ENCODE results near the gene NRG3.

NRG3 gene

GRCh38 chr10:81874875-81875466 lies at the start of gene NRG3:
TSS of gene NRG3 (plus strand) at chr10:81875194.
- in situ Hi-C loops (cut with HindIII; ENCODE audit: low sequenced_read_pairs), result no loop called here

DNA sequence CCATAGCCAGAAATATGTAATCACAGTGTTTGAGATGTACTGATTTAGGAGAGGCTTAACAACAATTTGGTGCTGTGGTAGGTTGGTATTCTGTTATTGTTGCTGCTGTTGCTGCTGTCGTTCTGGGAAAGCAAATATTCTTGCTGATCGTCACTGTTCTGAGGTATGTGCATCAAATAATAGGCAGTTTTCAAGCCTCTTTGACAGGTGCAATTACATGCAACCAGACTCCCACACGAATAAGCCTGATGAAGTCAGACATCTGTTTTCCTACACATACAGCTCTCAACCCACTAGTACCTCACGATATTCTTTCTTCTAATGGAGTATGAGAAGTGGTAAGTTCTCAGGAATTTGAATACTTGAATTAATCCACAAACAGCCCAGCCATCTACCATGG lies 46.7 kb upstream of the NRG3 start:
- in situ Hi-C loops (cut with HindIII; ENCODE audit: low sequenced_read_pairs), result no loop called here

GRCh38 chr10:81831060-81831459 lies 43.9 kb upstream of the NRG3 start:
- in situ Hi-C loops (cut with HindIII; ENCODE audit: low sequenced_read_pairs), result no loop called here

DNA sequence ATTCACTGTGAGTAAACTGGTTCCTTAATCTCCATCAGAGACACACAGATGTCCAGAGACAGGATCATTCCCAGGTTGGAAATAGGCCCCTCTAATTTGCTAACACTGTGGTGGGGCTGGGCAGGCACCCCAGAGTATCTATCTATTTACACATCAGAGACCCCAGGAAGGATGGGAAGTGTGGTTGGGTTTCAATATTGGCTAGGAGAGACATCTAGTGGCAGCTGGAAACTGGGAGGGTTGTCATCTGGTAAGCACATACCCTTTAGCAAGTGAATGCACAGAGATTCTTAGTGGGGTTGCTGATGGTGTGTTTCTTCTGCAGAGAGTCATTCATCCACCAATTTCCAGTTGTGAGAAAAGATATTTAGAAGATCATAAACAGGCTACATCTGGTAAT lies 36.0 kb upstream of the NRG3 start:
- in situ Hi-C loops (cut with HindIII; ENCODE audit: low sequenced_read_pairs), result no loop called here

DNA sequence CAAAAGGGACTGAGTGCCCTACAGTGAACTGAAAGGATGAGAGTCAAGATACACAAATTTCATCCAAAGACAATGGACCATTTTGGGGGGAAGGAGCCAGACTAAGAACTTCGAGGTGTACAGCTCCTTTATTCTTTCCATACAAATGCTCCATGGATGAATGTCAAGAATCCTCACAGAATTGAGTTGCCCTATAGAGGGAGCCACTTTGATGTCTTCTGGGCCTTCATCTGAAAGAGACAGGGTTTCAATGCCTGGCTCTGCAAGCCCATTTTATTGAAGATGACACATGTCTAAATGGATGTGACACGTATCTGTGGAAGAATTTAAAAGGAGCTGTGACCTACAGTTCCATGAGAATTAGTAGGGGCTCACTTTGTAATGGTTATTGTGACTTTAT lies 32.0 kb upstream of the NRG3 start:
- in situ Hi-C loops (cut with HindIII; ENCODE audit: low sequenced_read_pairs), result no loop called here

- in situ Hi-C loops (cut with HindIII; ENCODE audit: low sequenced_read_pairs), result no loop called here
Observed at GRCh38 chr10:81847675-81848074, 27.3 kb upstream of the NRG3 start.

DNA sequence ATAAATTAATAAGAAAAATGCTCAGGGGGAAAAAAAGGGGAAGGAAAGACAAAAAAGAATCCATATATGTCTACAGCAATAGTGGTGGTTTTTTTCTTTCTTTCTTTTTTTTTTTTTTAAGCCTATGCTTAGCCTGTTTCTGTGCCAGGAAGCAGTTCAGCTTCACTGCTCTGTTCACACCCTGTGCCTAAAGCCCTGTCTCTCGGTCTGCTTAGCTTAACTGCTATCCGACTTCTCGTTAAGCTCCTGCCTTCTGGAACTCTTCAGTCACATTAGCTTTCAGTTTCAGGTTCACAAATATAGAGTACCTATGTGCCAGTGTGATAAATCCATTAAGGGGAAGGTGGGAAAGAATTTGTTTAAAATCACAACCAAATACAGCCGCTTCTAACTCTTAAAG lies 26.5 kb upstream of the NRG3 start:
- in situ Hi-C loops (cut with HindIII; ENCODE audit: low sequenced_read_pairs), result no loop called here

DNA sequence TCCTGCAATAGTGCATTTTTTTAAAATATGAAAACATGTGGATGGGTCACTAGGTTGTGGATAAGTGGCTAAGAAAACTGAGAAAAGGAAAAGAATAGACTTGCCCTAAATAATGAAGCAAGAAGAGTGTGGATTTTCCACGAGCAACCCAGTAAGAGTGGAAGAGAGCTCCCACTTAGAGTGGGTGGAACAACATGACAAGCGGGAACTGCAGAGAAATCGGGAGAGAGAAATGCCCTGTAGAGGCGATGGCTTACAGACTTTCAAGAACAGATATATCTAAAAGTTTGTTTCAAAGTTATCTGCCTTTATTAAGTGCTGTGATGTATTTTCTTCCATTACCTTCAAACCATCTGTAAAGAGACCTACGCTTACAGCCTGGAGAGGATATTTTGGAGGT lies 26.1 kb upstream of the NRG3 start:
- in situ Hi-C loops (cut with HindIII; ENCODE audit: low sequenced_read_pairs), result no loop called here

DNA sequence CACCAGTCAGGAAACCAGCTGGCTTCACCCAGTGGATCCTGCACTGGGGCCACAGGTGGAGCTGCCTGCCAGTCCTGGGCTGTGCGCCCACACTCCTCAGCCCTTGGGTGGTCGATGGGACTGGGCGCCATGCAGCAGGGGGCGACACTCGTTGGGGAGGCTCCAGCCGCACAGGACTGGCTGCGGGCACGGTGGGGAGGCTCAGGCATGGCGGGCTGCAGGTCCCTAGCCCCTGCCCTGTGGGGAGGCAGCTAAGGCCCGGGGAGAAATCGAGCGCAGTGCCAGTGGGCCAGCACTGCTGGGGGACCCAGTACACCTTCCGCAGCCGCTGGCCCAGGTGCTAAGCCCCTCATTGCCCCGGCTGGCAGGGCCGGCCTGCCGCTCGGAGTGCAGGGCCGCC lies 12.4 kb upstream of the NRG3 start:
- in situ Hi-C loops (cut with HindIII; ENCODE audit: low sequenced_read_pairs), result no loop called here

- in situ Hi-C loops (cut with HindIII; ENCODE audit: low sequenced_read_pairs), result no loop called here
Observed at GRCh38 chr10:81863771-81864170, 11.2 kb upstream of the NRG3 start.

- in situ Hi-C loops (cut with HindIII; ENCODE audit: low sequenced_read_pairs), result no loop called here
Observed at GRCh38 chr10:81865581-81865980, 9.4 kb upstream of the NRG3 start.

GRCh38 chr10:81866753-81867152 lies 8.2 kb upstream of the NRG3 start:
- in situ Hi-C loops (cut with HindIII; ENCODE audit: low sequenced_read_pairs), result no loop called here

DNA sequence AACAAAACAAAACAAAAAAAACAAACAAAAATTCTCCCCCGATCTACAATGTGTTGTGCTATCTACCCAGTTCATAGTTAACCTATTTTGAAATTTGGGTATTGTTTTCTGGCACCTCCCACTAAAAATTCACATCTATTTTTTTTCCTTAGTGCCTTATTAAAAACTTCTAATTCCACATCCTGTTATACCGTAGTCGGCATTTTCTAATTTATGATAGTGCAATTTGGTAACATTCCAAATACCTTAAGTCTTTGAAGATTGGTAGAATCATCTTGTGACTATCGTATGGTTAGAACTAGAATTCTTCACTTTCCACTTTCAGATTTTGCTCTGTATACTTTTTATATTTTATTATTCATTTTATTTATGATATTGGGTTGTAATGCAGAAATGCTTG lies 4.5 kb upstream of the NRG3 start:
- in situ Hi-C loops (cut with HindIII; ENCODE audit: low sequenced_read_pairs), result no loop called here

DNA sequence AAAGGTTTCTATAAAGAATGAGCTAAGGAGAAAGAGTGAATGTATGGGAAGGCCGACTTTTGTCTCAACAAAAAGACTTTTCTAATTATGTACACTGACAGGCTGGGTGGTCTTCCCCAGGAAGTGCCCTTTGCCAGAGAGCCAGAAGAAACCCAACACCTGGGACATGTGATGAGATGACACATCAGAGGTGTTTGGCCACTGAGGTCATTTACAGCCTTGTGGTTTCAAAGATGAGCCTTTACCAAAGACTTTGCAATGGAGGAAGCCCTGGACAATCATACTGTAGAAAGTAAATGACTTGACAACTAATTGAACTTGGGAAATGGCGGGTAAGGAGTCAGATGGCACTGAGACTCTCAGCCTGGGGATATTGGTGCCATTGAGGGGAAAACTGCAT lies 3.4 kb upstream of the NRG3 start:
- in situ Hi-C loops (cut with HindIII; ENCODE audit: low sequenced_read_pairs), result no loop called here

GRCh38 chr10:81872206-81872862 lies 2.7 kb upstream of the NRG3 start:
- in situ Hi-C loops (cut with HindIII; ENCODE audit: low sequenced_read_pairs), result no loop called here

- in situ Hi-C loops (cut with HindIII; ENCODE audit: low sequenced_read_pairs), result no loop called here
Observed at GRCh38 chr10:81873231-81873931, 1.6 kb upstream of the NRG3 start.

- in situ Hi-C loops (cut with HindIII; ENCODE audit: low sequenced_read_pairs), result no loop called here
Observed at GRCh38 chr10:81873932-81874816, 820 bp upstream of the NRG3 start.

DNA sequence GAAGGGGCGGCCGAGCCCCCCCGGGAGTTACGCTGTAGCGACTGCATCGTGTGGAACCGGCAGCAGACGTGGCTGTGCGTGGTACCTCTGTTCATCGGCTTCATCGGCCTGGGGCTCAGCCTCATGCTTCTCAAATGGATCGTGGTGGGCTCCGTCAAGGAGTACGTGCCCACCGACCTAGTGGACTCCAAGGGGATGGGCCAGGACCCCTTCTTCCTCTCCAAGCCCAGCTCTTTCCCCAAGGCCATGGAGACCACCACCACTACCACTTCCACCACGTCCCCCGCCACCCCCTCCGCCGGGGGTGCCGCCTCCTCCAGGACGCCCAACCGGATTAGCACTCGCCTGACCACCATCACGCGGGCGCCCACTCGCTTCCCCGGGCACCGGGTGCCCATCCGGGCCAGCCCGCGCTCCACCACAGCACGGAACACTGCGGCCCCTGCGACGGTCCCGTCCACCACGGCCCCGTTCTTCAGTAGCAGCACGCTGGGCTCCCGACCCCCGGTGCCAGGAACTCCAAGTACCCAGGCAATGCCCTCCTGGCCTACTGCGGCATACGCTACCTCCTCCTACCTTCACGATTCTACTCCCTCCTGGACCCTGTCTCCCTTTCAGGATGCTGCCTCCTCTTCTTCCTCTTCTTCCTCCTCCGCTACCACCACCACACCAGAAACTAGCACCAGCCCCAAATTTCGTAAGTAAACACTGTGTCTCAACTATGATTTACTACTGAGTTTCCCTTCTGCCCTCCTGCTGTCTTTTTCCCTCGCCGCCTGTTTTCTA lies 666 bp downstream of the NRG3 start:
- in situ Hi-C loops (cut with HindIII; ENCODE audit: low sequenced_read_pairs), result no loop called here

- in situ Hi-C loops (cut with HindIII; ENCODE audit: low sequenced_read_pairs), result no loop called here
Observed at GRCh38 chr10:81876253-81877077, 1.5 kb downstream of the NRG3 start.

DNA sequence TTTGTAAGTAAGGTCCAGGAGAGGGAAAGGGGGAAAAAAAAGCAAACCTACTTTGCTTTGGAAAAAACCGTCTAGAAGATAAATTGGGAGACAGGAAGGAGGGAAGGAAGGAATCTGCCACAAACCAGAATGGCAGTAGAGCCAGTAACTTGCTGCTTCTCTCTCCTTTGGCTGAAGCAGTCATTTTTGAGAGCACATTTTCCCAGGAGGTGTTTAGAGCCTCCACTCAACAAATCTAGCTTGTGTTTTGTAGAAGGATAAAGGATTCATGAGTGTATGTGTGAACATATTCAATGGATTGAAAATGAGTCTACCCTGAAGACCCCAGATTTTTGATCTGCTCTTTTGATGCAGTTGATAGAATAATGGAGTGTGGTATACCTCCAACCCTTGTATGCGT lies 2.6 kb downstream of the NRG3 start:
- in situ Hi-C loops (cut with HindIII; ENCODE audit: low sequenced_read_pairs), result no loop called here

Data from endothelial cell of hepatic sinusoid (primary cell).